Osteoblast (primary cell): ENCODE measurements around the gene FXYD6. TPM values are rescaled to one million over a fixed set of nuclear protein-coding genes. Genes with fewer than 3 reads are reported as not detected.

Experiments
- DNase-seq: peaks from one replicate; pipeline ENCODE4 v3.0.0; 2011; ENCODE audit warnings: low spot score, mixed read lengths; ENCODE audit not compliant: insufficient read length; ENCODE audit errors: missing footprints
- H2AFZ ChIP-seq: 2 replicates; pipeline ENCODE4 v1.6.0; 2011; ENCODE audit warnings: mild to moderate bottlenecking, low read length
- H3K27ac ChIP-seq: 2 replicates; pipeline ENCODE4 v1.5.1; 2011; ENCODE audit warnings: mild to moderate bottlenecking, low read depth, low read length, moderate library complexity
- H3K27me3 ChIP-seq: 2 replicates; pipeline ENCODE4 v1.6.0; 2012; ENCODE audit warnings: mild to moderate bottlenecking, control low read depth, inconsistent platforms, low read length, moderate library complexity; ENCODE audit not compliant: insufficient read depth
- H3K36me3 ChIP-seq: 2 replicates; pipeline ENCODE4 v1.5.1; 2011; ENCODE audit warnings: mild to moderate bottlenecking, low read length, control low read depth, moderate library complexity; ENCODE audit not compliant: insufficient read depth
- H3K4me1 ChIP-seq: 2 replicates; pipeline ENCODE4 v1.5.1; 2011; ENCODE audit warnings: mild to moderate bottlenecking, low read length, control low read depth, moderate library complexity; ENCODE audit not compliant: insufficient read depth
- H3K4me2 ChIP-seq: 2 replicates; pipeline ENCODE4 v1.6.0; 2011; ENCODE audit warnings: mild to moderate bottlenecking, low read length; ENCODE audit not compliant: insufficient read depth
- H3K4me3 ChIP-seq: fragments of 200-600 bp; sonication (generic); 3 replicates; pipeline ENCODE4 v1.5.1; 2012; ENCODE audit warnings: mild to moderate bottlenecking, low read length, inconsistent platforms; ENCODE audit not compliant: insufficient read depth
- H3K79me2 ChIP-seq: 2 replicates; pipeline ENCODE4 v1.6.0; 2012; ENCODE audit warnings: mild to moderate bottlenecking, low read length, control low read depth, inconsistent platforms; ENCODE audit not compliant: insufficient read depth
- H3K9me3 ChIP-seq: 2 replicates; pipeline ENCODE4 v1.5.1; 2011; ENCODE audit warnings: low read depth, low read length, control low read depth
- H4K20me1 ChIP-seq: 2 replicates; pipeline ENCODE4 v1.6.0; 2012; ENCODE audit warnings: mild to moderate bottlenecking, low read length, control low read depth; ENCODE audit not compliant: insufficient read depth
- total RNA-seq: library from RNA; depleted of rRNA; stranded (reverse); fragments of >200 nt; gene quantifications from 2 replicates; pipeline ENCODE4 v1.2.3, GENCODE V29; 2012
- TF ChIP-seq, protein P1 (sequence below): IDR thresholded peaks from 2 replicates; pipeline ENCODE4 v1.5.1; 2011; ENCODE audit warnings: mild to moderate bottlenecking, low read depth, low read length, moderate library complexity; ENCODE audit errors: extremely low read depth

The FXYD6 gene
- total RNA-seq, 1 donor, result not detected

DNA sequence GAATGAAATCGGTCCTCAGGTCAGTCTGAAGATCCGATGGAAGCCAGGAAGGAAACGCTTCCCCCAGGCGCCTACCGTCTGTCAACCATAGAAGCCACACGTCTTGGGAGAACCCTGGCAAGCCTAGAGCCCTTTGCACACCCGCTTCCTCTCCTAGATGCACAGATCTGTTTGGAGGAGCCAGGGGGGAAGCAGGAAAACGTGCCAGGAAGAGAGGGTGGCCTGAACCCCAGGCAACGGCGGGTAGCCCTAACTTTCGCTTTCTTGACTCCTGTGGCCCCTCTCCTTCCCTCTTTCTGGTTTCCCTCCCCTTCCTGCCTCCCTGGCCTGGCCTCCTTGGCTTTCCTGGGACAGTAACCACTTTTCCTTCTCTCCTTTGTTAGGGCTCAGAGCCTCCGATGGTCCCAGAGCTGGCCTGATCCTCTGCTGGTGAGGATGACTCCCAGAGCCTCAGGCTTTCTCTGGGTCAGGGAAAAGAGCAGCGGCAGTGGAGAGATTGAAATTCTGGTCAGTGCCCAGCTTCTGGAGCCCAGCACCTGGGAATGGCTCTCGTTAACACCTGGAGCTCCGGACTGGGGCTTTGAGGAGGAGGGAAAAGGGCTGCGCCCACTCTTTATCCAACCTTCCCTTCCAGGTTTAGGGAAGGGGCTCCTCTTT lies 2.1 kb downstream of the FXYD6 start:
- TF ChIP-seq, protein P1, sequence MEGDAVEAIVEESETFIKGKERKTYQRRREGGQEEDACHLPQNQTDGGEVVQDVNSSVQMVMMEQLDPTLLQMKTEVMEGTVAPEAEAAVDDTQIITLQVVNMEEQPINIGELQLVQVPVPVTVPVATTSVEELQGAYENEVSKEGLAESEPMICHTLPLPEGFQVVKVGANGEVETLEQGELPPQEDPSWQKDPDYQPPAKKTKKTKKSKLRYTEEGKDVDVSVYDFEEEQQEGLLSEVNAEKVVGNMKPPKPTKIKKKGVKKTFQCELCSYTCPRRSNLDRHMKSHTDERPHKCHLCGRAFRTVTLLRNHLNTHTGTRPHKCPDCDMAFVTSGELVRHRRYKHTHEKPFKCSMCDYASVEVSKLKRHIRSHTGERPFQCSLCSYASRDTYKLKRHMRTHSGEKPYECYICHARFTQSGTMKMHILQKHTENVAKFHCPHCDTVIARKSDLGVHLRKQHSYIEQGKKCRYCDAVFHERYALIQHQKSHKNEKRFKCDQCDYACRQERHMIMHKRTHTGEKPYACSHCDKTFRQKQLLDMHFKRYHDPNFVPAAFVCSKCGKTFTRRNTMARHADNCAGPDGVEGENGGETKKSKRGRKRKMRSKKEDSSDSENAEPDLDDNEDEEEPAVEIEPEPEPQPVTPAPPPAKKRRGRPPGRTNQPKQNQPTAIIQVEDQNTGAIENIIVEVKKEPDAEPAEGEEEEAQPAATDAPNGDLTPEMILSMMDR, result no peak
- H3K27me3 ChIP-seq, result peaks cover 43% of the 10 kb centered on the region
- H3K4me3 ChIP-seq, result no peak overlapping the region

DNA sequence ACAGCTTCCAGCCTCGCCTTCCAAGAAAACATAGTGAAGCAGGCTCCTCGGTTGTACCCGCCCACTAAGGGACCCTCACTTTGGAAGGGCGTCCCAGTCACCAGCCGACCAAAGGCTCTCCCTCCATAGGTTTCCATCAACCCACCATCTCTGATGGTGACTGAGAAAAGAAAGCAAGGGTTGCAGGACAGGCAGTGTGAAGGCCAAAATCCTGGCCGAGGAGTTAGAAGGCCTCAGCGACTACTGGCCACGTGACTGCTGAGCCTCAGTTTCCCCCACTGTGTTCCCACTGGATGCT lies 2.7 kb downstream of the FXYD6 start:
- no peaks in the 10 kb centered on the region for H3K9me3 ChIP-seq
- H3K4me1 ChIP-seq, result no peaks in the 10 kb centered on the region
- no peaks in the 10 kb centered on the region for H4K20me1 ChIP-seq
- TF ChIP-seq, protein P1, result no peak
- H2AFZ ChIP-seq, result no peak overlapping the region
- no peaks in the 10 kb centered on the region for H3K36me3 ChIP-seq
- no peak for DNase-seq
- no peak overlapping the region for H3K27ac ChIP-seq
- no peak overlapping the region for H3K4me3 ChIP-seq
- peaks cover 43% of the 10 kb centered on the region for H3K27me3 ChIP-seq
- H3K4me2 ChIP-seq, result no peak overlapping the region
- no peaks in the 10 kb centered on the region for H3K79me2 ChIP-seq

More for the DNA sequence above, 2.1 kb downstream of the FXYD6 start:
- H2AFZ ChIP-seq, result no peak overlapping the region
- DNase-seq, result no peak
- H3K27ac ChIP-seq, result no peak overlapping the region
- no peaks in the 10 kb centered on the region for H3K9me3 ChIP-seq
- no peaks in the 10 kb centered on the region for H3K79me2 ChIP-seq
- no peaks in the 10 kb centered on the region for H3K4me1 ChIP-seq
- no peaks in the 10 kb centered on the region for H4K20me1 ChIP-seq
- no peak overlapping the region for H3K4me2 ChIP-seq
- no peaks in the 10 kb centered on the region for H3K36me3 ChIP-seq

DNA sequence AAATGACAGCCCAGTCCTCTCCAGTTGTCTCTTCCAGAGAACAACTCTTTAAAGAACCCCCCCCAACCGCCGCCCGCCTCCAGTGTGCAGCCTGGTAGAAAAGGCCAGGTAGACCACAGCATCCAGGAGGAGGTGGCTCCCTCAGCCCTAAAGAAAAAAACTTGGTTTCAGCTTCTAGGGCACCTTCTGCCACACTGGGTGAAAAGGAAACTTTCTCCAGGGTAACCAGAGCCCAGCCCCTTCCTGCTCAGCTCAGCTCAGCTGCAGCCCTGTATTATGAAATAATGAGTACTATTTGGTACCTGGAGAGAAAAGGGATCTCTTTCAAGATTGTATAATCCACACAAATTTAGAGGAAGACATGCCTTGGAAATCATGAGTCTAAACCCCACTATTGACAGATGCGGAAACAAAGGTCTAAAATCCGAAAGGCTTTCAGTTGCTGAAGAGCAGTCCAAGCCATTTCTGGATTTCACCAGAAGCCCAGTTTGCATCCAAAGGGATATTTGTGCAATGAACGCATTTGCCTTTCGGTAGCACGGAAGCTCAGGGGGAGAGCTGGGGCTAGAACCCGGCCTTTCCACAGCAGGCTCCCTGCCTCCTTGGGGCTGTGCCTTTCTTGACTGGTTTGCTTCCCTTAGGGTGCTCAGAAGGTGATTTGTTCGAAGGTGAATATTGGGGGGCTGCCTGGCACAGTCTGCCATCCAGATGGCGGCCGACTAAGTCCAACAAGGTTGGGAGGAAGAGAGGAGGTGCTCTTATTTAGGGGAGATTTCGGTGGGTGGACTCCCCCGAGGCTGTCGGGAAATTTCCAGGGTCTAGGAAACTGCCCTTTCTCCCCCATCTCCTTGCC lies 3.3 kb downstream of the FXYD6 start:
- peaks cover 40% of the 10 kb centered on the region for H3K27me3 ChIP-seq

More for the DNA sequence above, 3.3 kb downstream of the FXYD6 start:
- Histone ChIP-seq H3K4me2 (no peak overlapping the region), H3K4me1 (no peaks in the 10 kb centered on the region), H3K4me3 (no peak overlapping the region), H3K79me2 (no peaks in the 10 kb centered on the region), H3K27ac (no peak overlapping the region), H2AFZ (no peak overlapping the region), H4K20me1 (no peaks in the 10 kb centered on the region), H3K9me3 (no peaks in the 10 kb centered on the region), H3K36me3 (no peaks in the 10 kb centered on the region)
- TF ChIP-seq, protein P1, result no peak
- DNase-seq, result no peak
